Stimulated activated CD8-positive, alpha-beta memory T cell treated with anti-CD3 and anti-CD28 coated beads, Interleukin-7, amount 100 ng/mL, for 1 hour (primary cell): ENCODE data around the gene GABBR2.

Experiments used
- DNase-seq, 2 donors: peaks; one replicate each; pipeline ENCODE4 v3.0.0-alpha.2; 2020; ENCODE audit warnings: low read depth in 2 of 2

The GABBR2 gene

GRCh38 chr9:98442114-98442513, 266.6 kb downstream of the GABBR2 start:
- DNase-seq = no peak

- DNase-seq = no peak
Observed at GRCh38 chr9:98438666-98439065, 270.1 kb downstream of the GABBR2 start.

GRCh38 chr9:98437458-98438034, 271.2 kb downstream of the GABBR2 start:
- no peak for DNase-seq

GRCh38 chr9:98432960-98433359, 275.8 kb downstream of the GABBR2 start:
- no peak for DNase-seq

- no peak for DNase-seq
Observed at GRCh38 chr9:98432134-98432533, 276.6 kb downstream of the GABBR2 start.

GRCh38 chr9:98430535-98431292, 278.0 kb downstream of the GABBR2 start:
- no peak for DNase-seq

GRCh38 chr9:98429613-98430012, 279.1 kb downstream of the GABBR2 start:
- no peak for DNase-seq

- DNase-seq = no peak
Observed at GRCh38 chr9:98428454-98428853, 280.3 kb downstream of the GABBR2 start.

- no peak for DNase-seq
Observed at GRCh38 chr9:98427491-98427890, 281.2 kb downstream of the GABBR2 start.

- no peak for DNase-seq
Observed at GRCh38 chr9:98425079-98425478, 283.7 kb downstream of the GABBR2 start.

- DNase-seq = no peak
Observed at GRCh38 chr9:98419260-98419603, 289.5 kb downstream of the GABBR2 start.

GRCh38 chr9:98418578-98419259, 290.0 kb downstream of the GABBR2 start:
- no peak for DNase-seq

- DNase-seq = no peak
Observed at GRCh38 chr9:98416294-98417248, 292.2 kb downstream of the GABBR2 start.

- no peak for DNase-seq
Observed at GRCh38 chr9:98415782-98416181, 293.0 kb downstream of the GABBR2 start.

GRCh38 chr9:98413084-98413483, 295.7 kb downstream of the GABBR2 start:
- no peak for DNase-seq

GRCh38 chr9:98412101-98412842, 296.5 kb downstream of the GABBR2 start:
- DNase-seq = no peak

GRCh38 chr9:98410185-98410697, 298.5 kb downstream of the GABBR2 start:
- DNase-seq = no peak

- no peak for DNase-seq
Observed at GRCh38 chr9:98409719-98410118, 299.0 kb downstream of the GABBR2 start.

GRCh38 chr9:98406469-98406868, 302.3 kb downstream of the GABBR2 start:
- DNase-seq = no peak

- DNase-seq = no peak
Observed at GRCh38 chr9:98404237-98404636, 304.5 kb downstream of the GABBR2 start.

GRCh38 chr9:98403715-98404114, 305.0 kb downstream of the GABBR2 start:
- DNase-seq = no peak
